Endothelial cell of umbilical vein (primary cell): ENCODE data around the gene SUCLG1.

Experiments
- EZH2 ChIP-seq: IDR thresholded peaks from 2 replicates; pipeline ENCODE4 v1.6.1; 2012; ENCODE audit warnings: borderline replicate concordance, low read depth, mild to moderate bottlenecking, moderate library complexity, low read length, inconsistent platforms; ENCODE audit not compliant: severe bottlenecking
- FOS ChIP-seq: IDR thresholded peaks from 2 replicates; pipeline ENCODE4 v1.6.1; 2011; ENCODE audit warnings: mild to moderate bottlenecking, low read length, moderate library complexity, borderline replicate concordance; ENCODE audit not compliant: insufficient read depth
- GATA2 ChIP-seq: IDR thresholded peaks from 2 replicates; pipeline ENCODE4 v1.7.0; 2011; ENCODE audit warnings: low read depth, mild to moderate bottlenecking, moderate library complexity, mixed read lengths, low read length; ENCODE audit not compliant: insufficient read length, insufficient read depth
- JUN ChIP-seq: IDR thresholded peaks from 2 replicates; pipeline ENCODE4 v1.6.1; 2011; ENCODE audit warnings: borderline replicate concordance, low read depth; ENCODE audit not compliant: insufficient read length, insufficient read depth
- MYC ChIP-seq: IDR thresholded peaks from one replicate; pipeline ENCODE4 v1.6.1; 2011; ENCODE audit warnings: mild to moderate bottlenecking, low read depth, low read length
- POLR2A ChIP-seq: IDR thresholded peaks from 2 replicates; pipeline ENCODE4 v1.6.1; 2012; ENCODE audit warnings: low read depth, mild to moderate bottlenecking, control low read depth, low read length
- POLR2AphosphoS5 ChIP-seq: IDR thresholded peaks from 2 replicates; pipeline ENCODE4 v1.6.1; 2012; ENCODE audit warnings: low read depth, mild to moderate bottlenecking, control low read depth, low read length, moderate library complexity; ENCODE audit not compliant: insufficient read depth
- TF ChIP-seq, protein P1 (sequence below), 2 donors: IDR thresholded peaks; 1 replicate in 1 of 2; 2 replicates in 1 of 2; pipeline ENCODE4 v1.5.1; 2011; ENCODE audit warnings: low read length in 2 of 2, mild to moderate bottlenecking in 2 of 2, moderate library complexity in 2 of 2, control low read depth in 1 of 2, inconsistent platforms in 1 of 2, low read depth in 1 of 2; ENCODE audit not compliant: insufficient read depth in 1 of 2; ENCODE audit errors: extremely low read depth in 1 of 2
- TF ChIP-seq, protein P2 (sequence below): IDR thresholded peaks from 2 replicates; pipeline ENCODE4 v1.6.1; 2011; ENCODE audit not compliant: insufficient read depth, insufficient read length

DNA sequence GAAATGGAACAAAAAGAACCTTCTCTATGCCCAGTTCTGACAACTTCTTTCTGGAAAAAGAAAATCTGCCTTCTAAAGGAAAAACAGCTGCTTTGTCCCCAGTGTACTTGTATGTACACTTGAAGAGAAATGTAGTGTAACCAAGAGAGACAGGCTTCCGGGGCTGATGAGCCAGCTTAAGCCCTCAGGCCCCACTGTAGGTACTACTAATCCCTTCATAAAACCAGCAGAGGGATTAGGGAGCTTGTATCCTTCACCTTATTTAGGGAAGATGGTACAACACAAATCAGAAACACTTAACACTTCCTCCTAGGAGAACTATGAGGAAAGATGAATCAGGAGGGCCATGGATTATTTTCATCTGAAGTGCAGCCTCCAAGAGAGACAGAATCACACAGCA lies 18.8 kb upstream of the SUCLG1 start:
- TF ChIP-seq, protein P1, sequence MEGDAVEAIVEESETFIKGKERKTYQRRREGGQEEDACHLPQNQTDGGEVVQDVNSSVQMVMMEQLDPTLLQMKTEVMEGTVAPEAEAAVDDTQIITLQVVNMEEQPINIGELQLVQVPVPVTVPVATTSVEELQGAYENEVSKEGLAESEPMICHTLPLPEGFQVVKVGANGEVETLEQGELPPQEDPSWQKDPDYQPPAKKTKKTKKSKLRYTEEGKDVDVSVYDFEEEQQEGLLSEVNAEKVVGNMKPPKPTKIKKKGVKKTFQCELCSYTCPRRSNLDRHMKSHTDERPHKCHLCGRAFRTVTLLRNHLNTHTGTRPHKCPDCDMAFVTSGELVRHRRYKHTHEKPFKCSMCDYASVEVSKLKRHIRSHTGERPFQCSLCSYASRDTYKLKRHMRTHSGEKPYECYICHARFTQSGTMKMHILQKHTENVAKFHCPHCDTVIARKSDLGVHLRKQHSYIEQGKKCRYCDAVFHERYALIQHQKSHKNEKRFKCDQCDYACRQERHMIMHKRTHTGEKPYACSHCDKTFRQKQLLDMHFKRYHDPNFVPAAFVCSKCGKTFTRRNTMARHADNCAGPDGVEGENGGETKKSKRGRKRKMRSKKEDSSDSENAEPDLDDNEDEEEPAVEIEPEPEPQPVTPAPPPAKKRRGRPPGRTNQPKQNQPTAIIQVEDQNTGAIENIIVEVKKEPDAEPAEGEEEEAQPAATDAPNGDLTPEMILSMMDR (IDR thresholded peaks at IDR 0.05; ENCODE audit: extremely low read depth in 1 of 2, insufficient read depth in 1 of 2, low read depth in 1 of 2, low read length in 2 of 2), result no peak
- TF ChIP-seq FOS (no peak), POLR2AphosphoS5 (no peak), POLR2A (no peak), EZH2 (no peak), MYC (no peak), JUN (no peak), GATA2 (no peak)
- TF ChIP-seq, protein P2, sequence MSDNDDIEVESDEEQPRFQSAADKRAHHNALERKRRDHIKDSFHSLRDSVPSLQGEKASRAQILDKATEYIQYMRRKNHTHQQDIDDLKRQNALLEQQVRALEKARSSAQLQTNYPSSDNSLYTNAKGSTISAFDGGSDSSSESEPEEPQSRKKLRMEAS, result no peak
